MCF 10A (cell line): ENCODE results near the gene EGLN1. TPM values are rescaled to one million over a fixed set of nuclear protein-coding genes. Genes with fewer than 3 reads are reported as not detected.

Experiments
- BruUV-seq: library from RNA; stranded (reverse); fragments of 400-500 nt; replicated peaks from 2 replicates; lab custom pipeline; 2021; lab: Mats Ljungman, UMichigan
- CTCF ChIA-PET: fragments of 300-600 bp; sonication (Branson Sonifier 250); formaldehyde crosslinking; extraction: SDS; loops from one replicate; lab custom pipeline; 2021; ENCODE audit warnings: antibody characterized with exemption, inconsistent platforms; lab: Yijun Ruan, JAX
- POLR2A ChIA-PET: fragments of 300-600, 350-650 bp; sonication (Branson Sonifier 250); formaldehyde crosslinking; extraction: SDS; loops from one replicate; lab custom pipeline; 2020; ENCODE audit warnings: antibody characterized with exemption, inconsistent platforms; lab: Yijun Ruan, JAX
- DNase-seq: peaks from one replicate; pipeline ENCODE4 v3.0.0-alpha.2; 2018; ENCODE audit not compliant: unreplicated experiment
- H3K27ac Mint-ChIP-seq: one replicate; pipeline ENCODE4 v1.8.0; 2022; ENCODE audit warnings: mild to moderate bottlenecking, low read depth, mixed read lengths; ENCODE audit not compliant: unreplicated experiment
- H3K27me3 Mint-ChIP-seq: one replicate; pipeline ENCODE4 v1.8.0; 2022; ENCODE audit warnings: mixed read lengths; ENCODE audit not compliant: insufficient read depth, unreplicated experiment
- H3K36me3 Mint-ChIP-seq: one replicate; pipeline ENCODE4 v1.8.0; 2022; ENCODE audit warnings: mild to moderate bottlenecking, moderate library complexity, mixed read lengths; ENCODE audit not compliant: insufficient read depth, unreplicated experiment
- H3K4me1 Mint-ChIP-seq: one replicate; pipeline ENCODE4 v1.8.0; 2022; ENCODE audit warnings: mixed read lengths; ENCODE audit not compliant: insufficient read depth, unreplicated experiment
- H3K4me3 Mint-ChIP-seq: one replicate; pipeline ENCODE4 v1.8.0; 2022; ENCODE audit warnings: mild to moderate bottlenecking, moderate library complexity, mixed read lengths; ENCODE audit not compliant: unreplicated experiment
- H3K9me3 Mint-ChIP-seq: one replicate; pipeline ENCODE4 v1.8.0; 2022; ENCODE audit warnings: mixed read lengths; ENCODE audit not compliant: unreplicated experiment
- CTCF ChIP-seq: fragments of 200-600 bp; IDR thresholded peaks from one replicate; pipeline ENCODE4 v1.8.0; 2022; ENCODE audit warnings: antibody characterized with exemption, mild to moderate bottlenecking; ENCODE audit not compliant: unreplicated experiment
- intact Hi-C: fragments of 100-400 bp; cut with micrococcal nuclease; formaldehyde crosslinking; loops from 2 replicates; pipeline ENCODE4 v1.14.1; 2022
- total RNA-seq: library from RNA; stranded (reverse); gene quantifications from 2 replicates; pipeline ENCODE4 v1.2.3, GENCODE V29; 2022

The EGLN1 gene
- total RNA-seq, 1 experiment from 2014 or later, result 68.8 TPM

GRCh38 chr1:231395076-231395997 lies 26.8 kb downstream of the EGLN1 start:
- Mint-ChIP-seq H3K27ac (peak overlapping the region; percentile 79), H3K27me3 (no peaks in the 10 kb centered on the region), H3K9me3 (no peaks in the 10 kb centered on the region), H3K36me3 (no peaks in the 10 kb centered on the region), H3K4me1 (peaks cover 72% of the 10 kb centered on the region), H3K4me3 (peak overlapping the region; percentile 52)
- intact Hi-C loops, result loop anchor here (2.0 kb wide), 1 partner anchor 25 kb away; no protein-coding TSS in a partner anchor
- peak; percentile 88 for DNase-seq
- TSS peak; percentile 83 for BruUV-seq
- CTCF ChIA-PET, result interaction anchor here (0.9 to 1.3 kb wide), 3 partner anchors 9 to 211 kb away, joined by 3 to 5 read pairs (median 3); no protein-coding TSS in a partner anchor
- POLR2A ChIA-PET, result interaction anchor here (0.7 to 18.4 kb wide), 11 partner anchors 9 to 1088 kb away, joined by 3 to 247 read pairs (median 4); partner anchors contain the start of genes EGLN1 and TSNAX
- TF ChIP-seq CTCF, result no peak

- intact Hi-C loops, result loop anchor here (2.0 kb wide), 1 partner anchor 27 kb away; no protein-coding TSS in a partner anchor
- no peaks in the 10 kb centered on the region for H3K36me3 Mint-ChIP-seq
- H3K4me1 Mint-ChIP-seq, result peaks cover 67% of the 10 kb centered on the region
- no peaks in the 10 kb centered on the region for H3K27me3 Mint-ChIP-seq
- no peak overlapping the region for H3K27ac Mint-ChIP-seq
- DNase-seq, result no peak
- BruUV-seq, result no TSS peak
- ChIA-PET POLR2A (interaction anchor here (0.6 to 18.4 kb wide), 9 partner anchors 8 to 414 kb away, joined by 3 to 247 read pairs (median 4); partner anchors contain the start of genes ARV1, EGLN1 and TTC13), CTCF (interaction anchor here (0.6 to 2.5 kb wide), 7 partner anchors 9 to 210 kb away, joined by 3 to 15 read pairs (median 4); partner anchors contain the start of gene EGLN1)
- H3K4me3 Mint-ChIP-seq, result no peak overlapping the region
- no peak for TF ChIP-seq CTCF
- H3K9me3 Mint-ChIP-seq, result no peaks in the 10 kb centered on the region
These were observed 28.4 kb downstream of the EGLN1 start for GRCh38 chr1:231393668-231394067.

GRCh38 chr1:231392389-231393131 lies 29.5 kb downstream of the EGLN1 start:
- peaks cover 67% of the 10 kb centered on the region for H3K4me1 Mint-ChIP-seq
- no peak overlapping the region for H3K4me3 Mint-ChIP-seq

More at GRCh38 chr1:231392389-231393131, 29.5 kb downstream of the EGLN1 start:
- intact Hi-C loops, result no loop called here
- DNase-seq, result no peak
- H3K36me3 Mint-ChIP-seq, result no peaks in the 10 kb centered on the region
- no TSS peak for BruUV-seq
- no peak for TF ChIP-seq CTCF
- no peaks in the 10 kb centered on the region for H3K9me3 Mint-ChIP-seq
- ChIA-PET POLR2A (interaction anchor here (0.8 to 18.4 kb wide), 16 partner anchors 9 to 413 kb away, joined by 3 to 247 read pairs (median 3); partner anchors contain the start of genes ARV1, EGLN1 and TTC13), CTCF (interaction anchor here (1.1 to 2.5 kb wide), 5 partner anchors 12 to 198 kb away, joined by 4 to 15 read pairs (median 9); partner anchors contain the start of gene EGLN1)
- H3K27ac Mint-ChIP-seq, result no peak overlapping the region
- no peaks in the 10 kb centered on the region for H3K27me3 Mint-ChIP-seq
